Left lung (tissue), 10 donors: Measurements from ENCODE around the gene ADGRG7. TPM values are rescaled to one million over a fixed set of nuclear protein-coding genes. Genes with fewer than 3 reads are reported as not detected.
A peak's percentile ranks its signal among the peaks of the same experiment; 100 is the strongest.
"Not testable (repeated sequence)": the region's sequence is repeated elsewhere in the genome, so short reads cannot be mapped to it uniquely, and the experiment has no call there.

Experiments
- ATAC-seq: fragments of 200-7000 bp; cut with Tn5 transposase; one replicate; pipeline ENCODE4 v1.9.1; 2020; ENCODE audit warnings: moderate library complexity
- DNase-seq, 4 donors: peaks; one replicate each; pipeline ENCODE4 v3.0.0-alpha.2; 2013 to 2020
- H3K27ac ChIP-seq, 2 donors: fragments of 200-600 bp; sonication (generic) in 1 of 2; one replicate each; pipeline versions ENCODE4 v1.5.0 to v1.8.0; 2020 to 2021
- H3K27me3 ChIP-seq, 2 donors: fragments of 200-600 bp; sonication (generic) in 1 of 2; one replicate each; pipeline versions ENCODE4 v1.5.0 to v1.8.0; 2020 to 2021
- H3K36me3 ChIP-seq, 2 donors: fragments of 200-600 bp; sonication (generic) in 1 of 2; one replicate each; pipeline versions ENCODE4 v1.5.0 to v1.8.0; 2020 to 2021
- H3K4me1 ChIP-seq, 2 donors: fragments of 200-600 bp; one replicate each; pipeline ENCODE4 v1.8.0; 2021
- H3K4me3 ChIP-seq, 2 donors: fragments of 200-600 bp; sonication (generic) in 1 of 2; one replicate each; pipeline versions ENCODE4 v1.5.0 to v1.8.0; 2020 to 2021; ENCODE audit warnings: mild to moderate bottlenecking in 1 of 2
- H3K9me3 ChIP-seq, 2 donors: fragments of 200-600 bp; sonication (generic) in 1 of 2; one replicate each; pipeline versions ENCODE4 v1.5.0 to v1.8.0; 2020 to 2021
- intact Hi-C, 2 donors: fragments of 100-400 bp; cut with DNase I; formaldehyde crosslinking; loops; one replicate each; pipeline versions ENCODE4 v1.11.2 to v1.14.2; 2022
- polyA plus RNA-seq, 6 donors: library from polyadenylated mRNA; unstranded; fragments of 120-200 nt; gene quantifications; one replicate each; pipeline ENCODE4 v1.2.1, GENCODE V29; 2013; ENCODE audit not compliant: insufficient read length in 6 of 6
- total RNA-seq, 2 donors: library from RNA; stranded (reverse); fragmentation: NEBNext Ultra II Directional; extraction: Animal tissue kit (Norgen Biotek cat#: 25700); gene quantifications; one replicate each; pipeline ENCODE4 v1.2.1, GENCODE V29; 2021
- TF ChIP-seq, protein P1 (sequence below), 2 donors: fragments of 200-600 bp; sonication (generic) in 1 of 2; IDR thresholded peaks; one replicate each; pipeline versions ENCODE4 v1.5.0 to v1.8.0; 2021; ENCODE audit warnings: antibody characterized with exemption in 2 of 2
- donor health status: DM: no; HTN: yes; CAD: no.
- donor health status: DM: no; HTN: no; CAD: no.

The ADGRG7 gene
- total and polyA plus RNA-seq, 8 donors, result not detected

DNA sequence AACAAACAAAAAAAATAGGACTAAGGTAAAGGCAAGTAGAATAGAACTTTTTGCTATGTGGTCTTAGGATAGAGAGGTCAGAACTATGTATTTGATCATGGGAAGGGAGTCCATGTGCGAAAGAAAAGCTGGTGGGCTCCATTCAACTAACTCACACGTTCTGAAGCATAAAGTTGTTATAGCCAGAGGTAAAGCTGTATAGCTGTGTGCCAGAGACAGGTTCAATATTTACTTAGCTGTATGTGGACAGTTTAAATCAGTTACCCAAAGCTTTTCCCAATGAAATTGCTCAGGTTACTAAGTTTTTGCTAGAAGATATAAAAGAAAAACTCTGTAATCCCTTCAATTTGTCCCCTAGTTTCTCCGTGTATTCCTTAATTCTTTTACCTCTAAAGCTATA, 37.8 kb downstream of the ADGRG7 start:
- Histone ChIP-seq H3K27me3 (no peaks in the 10 kb centered on the region), H3K36me3 (no peaks in the 10 kb centered on the region), H3K4me1 (peaks cover 0 to 5% of the 10 kb centered on the region in 2 donors), H3K4me3 (no peak overlapping the region), H3K27ac (no peak overlapping the region), H3K9me3 (no peaks in the 10 kb centered on the region)
- TF ChIP-seq, protein P1, sequence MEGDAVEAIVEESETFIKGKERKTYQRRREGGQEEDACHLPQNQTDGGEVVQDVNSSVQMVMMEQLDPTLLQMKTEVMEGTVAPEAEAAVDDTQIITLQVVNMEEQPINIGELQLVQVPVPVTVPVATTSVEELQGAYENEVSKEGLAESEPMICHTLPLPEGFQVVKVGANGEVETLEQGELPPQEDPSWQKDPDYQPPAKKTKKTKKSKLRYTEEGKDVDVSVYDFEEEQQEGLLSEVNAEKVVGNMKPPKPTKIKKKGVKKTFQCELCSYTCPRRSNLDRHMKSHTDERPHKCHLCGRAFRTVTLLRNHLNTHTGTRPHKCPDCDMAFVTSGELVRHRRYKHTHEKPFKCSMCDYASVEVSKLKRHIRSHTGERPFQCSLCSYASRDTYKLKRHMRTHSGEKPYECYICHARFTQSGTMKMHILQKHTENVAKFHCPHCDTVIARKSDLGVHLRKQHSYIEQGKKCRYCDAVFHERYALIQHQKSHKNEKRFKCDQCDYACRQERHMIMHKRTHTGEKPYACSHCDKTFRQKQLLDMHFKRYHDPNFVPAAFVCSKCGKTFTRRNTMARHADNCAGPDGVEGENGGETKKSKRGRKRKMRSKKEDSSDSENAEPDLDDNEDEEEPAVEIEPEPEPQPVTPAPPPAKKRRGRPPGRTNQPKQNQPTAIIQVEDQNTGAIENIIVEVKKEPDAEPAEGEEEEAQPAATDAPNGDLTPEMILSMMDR (IDR thresholded peaks at IDR 0.05), result no peak
- no peak for DNase-seq
- no peak for ATAC-seq
- intact Hi-C loops, result no loop called here

DNA sequence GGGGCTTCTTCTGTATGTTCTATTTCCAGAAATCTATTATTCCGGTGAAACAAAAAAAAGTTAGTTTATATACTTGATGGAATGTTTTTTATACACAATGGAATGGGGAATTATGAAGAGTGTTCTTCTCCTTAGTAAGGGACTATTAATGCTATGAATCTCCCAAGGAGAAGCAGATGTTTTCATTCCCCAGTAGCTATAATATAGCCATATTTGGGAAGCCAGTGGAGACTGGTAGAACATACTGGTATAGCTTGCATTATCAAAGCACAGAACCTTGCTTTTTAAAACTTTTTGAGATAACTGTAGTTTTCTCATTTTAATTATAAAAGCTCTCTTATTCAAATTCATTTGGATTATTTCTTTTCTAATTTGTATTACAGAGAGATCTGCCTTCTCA, 38.3 kb downstream of the ADGRG7 start:
- H3K4me1 ChIP-seq, result peaks cover 0 to 5% of the 10 kb centered on the region in 2 donors
- no peak overlapping the region for H3K27ac ChIP-seq
- no peak overlapping the region for H3K4me3 ChIP-seq
- intact Hi-C loops, result no loop called here
- H3K9me3 ChIP-seq, result no peaks in the 10 kb centered on the region
- TF ChIP-seq, protein P1 (IDR thresholded peaks at IDR 0.05), result no peak
- no peak for DNase-seq
- no peak for ATAC-seq
- no peaks in the 10 kb centered on the region for H3K27me3 ChIP-seq
- H3K36me3 ChIP-seq, result no peaks in the 10 kb centered on the region

DNA sequence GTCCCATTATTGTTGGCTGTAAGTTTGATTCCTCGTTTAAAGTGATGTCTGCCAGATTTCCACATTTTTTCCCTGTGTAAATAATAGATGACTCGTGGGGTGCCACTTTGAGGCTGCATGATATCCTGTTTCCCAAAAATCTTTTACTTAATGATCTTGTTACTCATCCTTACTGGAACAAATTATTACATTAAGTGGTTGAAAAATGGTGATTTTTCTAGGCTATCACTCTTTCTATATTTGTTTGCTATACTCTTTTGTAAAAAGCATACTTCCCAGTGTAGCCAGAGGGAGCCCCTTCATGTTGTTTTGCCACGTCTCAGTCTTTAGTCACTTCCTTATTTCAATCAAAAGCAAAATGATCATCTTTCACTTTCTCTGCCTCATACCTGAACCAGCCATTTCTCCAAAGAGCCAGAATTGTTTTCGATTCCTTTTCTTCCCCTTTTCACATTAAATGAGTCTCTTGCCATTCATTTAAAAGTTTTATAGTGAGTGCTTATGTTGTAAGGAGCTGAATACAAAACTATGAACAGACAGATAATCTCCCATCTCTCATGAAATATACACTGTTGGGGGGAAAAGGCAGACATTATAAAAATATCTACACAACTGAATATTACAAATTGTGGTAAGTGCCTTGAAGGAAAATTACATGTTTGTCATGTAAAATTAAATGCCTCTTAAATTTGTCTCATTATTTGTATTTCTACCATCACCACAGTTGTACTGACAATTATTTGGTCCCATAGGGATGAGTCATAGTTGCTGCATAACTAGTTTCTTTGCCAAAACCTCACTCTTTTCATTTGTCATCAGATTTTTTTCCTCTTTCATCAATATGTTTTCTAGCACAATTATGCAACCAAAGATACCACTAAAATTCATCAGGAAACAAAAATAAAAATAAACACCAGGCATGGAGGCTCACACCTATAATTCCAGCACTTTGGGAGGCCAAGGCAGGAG, 41.5 kb downstream of the ADGRG7 start:
- no peak overlapping the region for H3K4me3 ChIP-seq
- no peaks in the 10 kb centered on the region for H3K36me3 ChIP-seq
- peak overlapping the region in 1 of 2 donors; percentile 38 for H3K27ac ChIP-seq
- intact Hi-C loops, result no loop called here
- ATAC-seq, result peak; percentile 49
- H3K9me3 ChIP-seq, result no peaks in the 10 kb centered on the region
- DNase-seq, result peak in 1 of 4 donors; percentile 9
- H3K4me1 ChIP-seq, result peaks cover 0 to 5% of the 10 kb centered on the region in 2 donors
- H3K27me3 ChIP-seq, result no peaks in the 10 kb centered on the region
- TF ChIP-seq, protein P1 (IDR thresholded peaks at IDR 0.05), result no peak

DNA sequence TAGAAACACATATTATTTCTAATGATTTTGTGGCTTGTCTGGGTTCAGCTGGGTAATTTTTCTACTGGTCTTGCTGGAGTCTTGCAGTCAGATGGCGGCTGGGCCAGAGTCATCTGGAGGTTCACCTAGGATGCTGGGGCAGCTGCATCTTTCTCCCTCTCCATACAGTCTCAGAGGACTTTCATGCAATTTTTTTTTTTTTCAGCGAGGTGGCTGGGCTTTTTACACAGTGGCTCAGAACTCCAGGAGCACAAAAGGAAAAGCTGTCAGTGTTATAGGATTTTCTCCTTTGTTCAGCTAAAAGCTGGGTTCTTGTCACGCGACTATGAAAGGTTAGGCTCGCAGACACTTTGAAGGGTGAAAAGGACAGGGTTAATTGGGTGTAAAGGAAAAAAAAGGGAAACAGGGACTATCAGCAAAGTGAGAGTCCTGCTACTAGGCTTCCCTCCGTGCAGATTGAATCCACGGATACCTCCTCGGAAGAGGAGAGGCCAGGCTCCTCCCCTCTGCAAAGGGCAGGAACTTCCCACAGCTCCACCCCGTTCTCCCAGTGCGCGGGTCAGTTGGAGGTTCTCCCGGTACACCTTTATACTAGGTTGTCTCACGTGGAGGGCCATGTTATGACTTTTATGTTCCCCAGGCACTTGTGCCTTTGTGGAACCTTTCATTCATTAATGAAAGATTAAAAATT, 44.3 kb downstream of the ADGRG7 start:
- DNase-seq (no peak), ATAC-seq (no peak)
- H3K36me3 ChIP-seq, result no peaks in the 10 kb centered on the region
- no peak overlapping the region for H3K27ac ChIP-seq
- intact Hi-C loops, result no loop called here
- no peaks in the 10 kb centered on the region for H3K9me3 ChIP-seq
- no peak overlapping the region for H3K4me3 ChIP-seq
- TF ChIP-seq, protein P1 (IDR thresholded peaks at IDR 0.05), result no peak
- H3K4me1 ChIP-seq, result peaks cover 0 to 5% of the 10 kb centered on the region in 2 donors
- H3K27me3 ChIP-seq, result no peaks in the 10 kb centered on the region

DNA sequence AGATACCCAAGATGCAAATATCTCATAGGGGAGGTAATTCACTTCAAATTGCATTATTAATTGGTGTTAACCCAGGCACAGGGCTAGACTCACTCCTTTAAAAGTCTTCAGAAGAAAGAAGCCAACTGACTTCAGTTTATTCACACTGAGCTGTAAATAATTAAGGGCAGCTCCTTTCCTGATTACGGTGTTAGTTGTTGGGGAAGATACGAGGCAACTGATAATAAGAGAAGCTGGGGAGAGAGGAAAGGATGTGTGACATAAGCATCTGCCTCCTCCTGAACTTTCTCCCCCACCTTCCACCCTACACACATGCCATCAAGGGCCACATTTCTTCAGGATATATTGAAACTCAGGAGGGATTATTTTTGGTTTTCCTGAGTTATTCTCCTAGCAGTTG, 47.5 kb downstream of the ADGRG7 start:
- no peak overlapping the region for H3K4me3 ChIP-seq
- no peak for ATAC-seq
- no peak overlapping the region for H3K27ac ChIP-seq
- no peak for DNase-seq
- TF ChIP-seq, protein P1 (IDR thresholded peaks at IDR 0.05), result no peak
- no peaks in the 10 kb centered on the region for H3K4me1 ChIP-seq
- no peaks in the 10 kb centered on the region for H3K36me3 ChIP-seq
- H3K27me3 ChIP-seq, result no peaks in the 10 kb centered on the region
- intact Hi-C loops, result no loop called here
- no peaks in the 10 kb centered on the region for H3K9me3 ChIP-seq

DNA sequence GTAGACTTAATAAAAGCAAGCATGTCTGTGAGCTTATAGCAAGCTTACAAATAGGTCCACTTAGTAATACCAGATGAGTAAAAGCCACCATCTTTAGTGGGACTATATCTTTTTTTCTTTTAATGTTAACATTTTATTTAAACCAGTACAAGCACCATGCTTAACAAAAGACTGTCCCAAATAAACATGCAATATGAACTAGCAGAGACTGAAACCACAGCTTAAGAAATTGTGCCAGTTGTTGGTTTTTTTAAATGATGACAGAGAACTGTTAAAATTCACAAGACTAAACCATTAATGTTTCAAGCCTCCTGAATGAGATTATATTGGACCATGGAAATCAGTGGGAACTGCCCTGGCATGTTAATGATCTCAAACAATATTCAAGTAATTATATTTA, 51.9 kb downstream of the ADGRG7 start:
- DNase-seq, H3K4me1 ChIP-seq, H3K36me3 ChIP-seq, H3K27ac ChIP-seq, H3K4me3 ChIP-seq, intact Hi-C loops, ATAC-seq, H3K27me3 ChIP-seq, H3K9me3 ChIP-seq: not testable (repeated sequence)
